HG03442 (cell line): ENCODE data around the gene SCG5.
A peak's percentile ranks its signal among the peaks of the same experiment; 100 is the strongest.
"Not testable (repeated sequence)": the region's sequence is repeated elsewhere in the genome, so short reads cannot be mapped to it uniquely, and the experiment has no call there.

Experiments
- ATAC-seq: cut with Tn5 transposase; IDR thresholded peaks from one replicate; pipeline ENCODE4 v1.9.1; 2021; ENCODE audit warnings: mild to moderate bottlenecking, moderate library complexity; ENCODE audit not compliant: unreplicated experiment

SCG5 gene

GRCh38 chr15:32641517-32642059 is at the start of gene SCG5:
TSS of gene SCG5 (plus strand) at chr15:32641710. CDS start at chr15:32643593, 1,883 bp downstream.
- no peak for ATAC-seq

- not testable (repeated sequence) for ATAC-seq
Observed at GRCh38 chr15:32593151-32593550, 48.4 kb upstream of the SCG5 start, which contains the start of gene GOLGA8N. TSS of gene GOLGA8N (plus strand) at chr15:32593456.

DNA sequence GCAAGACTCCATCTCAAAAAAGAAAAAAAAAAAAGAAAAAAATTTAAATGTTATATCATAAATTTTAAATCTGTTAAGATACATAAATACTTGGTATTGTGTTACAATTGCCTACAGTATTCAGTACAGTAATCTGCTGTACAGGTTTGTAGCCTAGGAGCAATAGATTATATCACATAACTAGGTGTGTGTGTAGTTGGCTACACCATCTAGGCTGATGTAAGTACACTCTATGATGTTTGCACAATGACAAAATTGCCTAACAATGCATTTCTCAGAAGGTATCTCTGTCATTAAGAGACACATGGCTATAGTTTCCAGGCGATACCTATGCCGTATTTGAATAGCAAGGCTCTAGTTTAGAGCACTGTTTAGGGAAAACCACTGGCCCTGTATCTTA is 32.0 kb upstream of the SCG5 start:
- not testable (repeated sequence) for ATAC-seq

GRCh38 chr15:32610719-32611118 is 30.8 kb upstream of the SCG5 start:
- ATAC-seq, result not testable (repeated sequence)

GRCh38 chr15:32614712-32615050 is 26.8 kb upstream of the SCG5 start:
- peak; percentile 25 for ATAC-seq

GRCh38 chr15:32615051-32615870 is 26.2 kb upstream of the SCG5 start, which contains the start of gene ARHGAP11A:
TSS of gene ARHGAP11A (plus strand) at chr15:32615504. CDS start at chr15:32616212, 708 bp downstream.
- ATAC-seq, result peak; percentile 69

- peak; percentile 7 for ATAC-seq
Observed at GRCh38 chr15:32615871-32616426, 25.6 kb upstream of the SCG5 start.

- no peak for ATAC-seq
Observed at GRCh38 chr15:32636410-32636809, 5.1 kb upstream of the SCG5 start.

DNA sequence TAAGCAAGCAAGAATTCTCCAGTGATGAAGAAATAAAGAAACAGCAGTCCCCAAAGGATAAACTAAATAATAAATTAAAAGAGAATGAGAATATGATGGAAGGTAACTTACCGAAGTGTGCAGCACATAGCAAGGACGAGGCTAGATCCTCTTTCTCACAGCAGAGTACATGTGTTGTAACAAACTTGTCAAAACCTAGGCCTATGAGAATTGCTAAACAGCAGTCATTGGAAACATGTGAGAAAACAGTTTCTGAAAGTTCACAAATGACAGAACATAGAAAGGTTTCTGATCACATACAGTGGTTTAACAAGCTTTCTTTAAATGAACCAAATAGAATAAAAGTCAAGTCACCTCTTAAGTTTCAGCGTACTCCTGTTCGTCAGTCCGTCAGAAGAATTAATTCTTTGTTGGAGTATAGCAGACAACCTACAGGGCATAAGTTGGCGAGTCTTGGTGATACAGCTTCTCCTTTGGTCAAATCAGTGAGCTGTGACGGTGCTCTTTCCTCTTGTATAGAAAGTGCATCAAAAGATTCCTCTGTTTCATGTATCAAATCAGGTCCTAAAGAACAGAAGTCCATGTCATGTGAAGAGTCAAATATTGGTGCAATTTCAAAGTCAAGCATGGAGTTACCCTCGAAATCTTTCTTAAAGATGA is 4.5 kb upstream of the SCG5 start:
- ATAC-seq, result no peak

- ATAC-seq, result no peak
Observed at GRCh38 chr15:32637704-32638103, 3.8 kb upstream of the SCG5 start.

GRCh38 chr15:32642667-32643435 is 1.3 kb downstream of the SCG5 start:
- no peak for ATAC-seq

DNA sequence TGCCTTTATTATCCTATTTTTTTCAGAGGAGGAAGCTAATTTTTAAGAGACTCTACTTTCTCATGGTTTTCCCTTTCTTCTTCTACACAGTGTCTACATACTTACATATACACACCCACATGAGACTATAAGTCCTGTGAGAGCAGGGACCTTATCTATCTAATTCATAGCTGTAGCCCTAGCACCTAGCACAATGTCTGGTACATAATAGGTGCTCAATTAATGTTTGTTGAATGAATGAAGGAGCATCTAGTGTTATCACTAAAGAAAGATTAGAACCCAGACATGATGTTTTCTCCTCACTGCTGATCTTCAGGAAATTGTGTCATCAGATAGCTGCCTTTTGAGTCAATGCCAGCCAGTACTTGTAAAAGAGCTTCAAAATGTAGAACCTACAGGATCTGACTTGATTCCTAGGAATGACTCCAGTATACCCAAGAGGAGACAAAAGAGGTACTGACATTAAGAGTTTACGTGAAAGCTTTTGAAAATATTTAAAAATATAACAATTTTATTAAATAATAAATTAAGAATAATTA is 2.5 kb downstream of the SCG5 start:
- ATAC-seq, result no peak

GRCh38 chr15:32646291-32646690 is 4.8 kb downstream of the SCG5 start:
- ATAC-seq, result no peak

- ATAC-seq, result no peak
Observed at GRCh38 chr15:32649342-32649741, 7.8 kb downstream of the SCG5 start.

DNA sequence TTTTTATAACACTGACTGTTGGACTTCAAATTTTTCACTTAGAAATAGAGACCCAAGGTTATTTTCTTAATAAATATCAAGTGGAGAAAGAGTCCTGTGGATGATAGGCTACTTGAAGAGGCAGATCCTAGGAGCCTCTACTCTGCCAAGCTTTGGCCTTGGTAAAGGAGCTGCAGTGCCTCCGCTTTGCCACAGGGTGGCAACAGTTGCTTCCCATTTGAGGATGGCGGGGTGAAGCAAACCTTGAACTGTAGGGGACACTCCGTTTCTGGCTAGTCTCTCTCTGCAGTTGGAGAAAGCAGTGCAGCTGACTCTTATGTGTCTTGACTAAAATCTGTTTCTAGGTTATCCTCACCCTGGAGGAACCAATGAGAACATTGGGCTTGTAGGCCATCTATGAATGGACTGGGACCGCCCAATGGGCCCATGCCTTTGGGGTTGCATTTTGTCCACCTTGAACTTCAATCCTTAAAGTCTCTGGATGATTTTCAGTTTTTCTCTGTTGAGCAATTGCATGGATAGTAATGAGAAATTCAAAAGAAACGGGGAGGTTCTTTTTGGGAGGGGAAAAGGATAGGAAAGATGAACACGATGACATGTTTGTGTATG is 9.8 kb downstream of the SCG5 start:
- peak; percentile 72 for ATAC-seq

- ATAC-seq, result no peak
Observed at GRCh38 chr15:32652178-32652577, 10.7 kb downstream of the SCG5 start.

DNA sequence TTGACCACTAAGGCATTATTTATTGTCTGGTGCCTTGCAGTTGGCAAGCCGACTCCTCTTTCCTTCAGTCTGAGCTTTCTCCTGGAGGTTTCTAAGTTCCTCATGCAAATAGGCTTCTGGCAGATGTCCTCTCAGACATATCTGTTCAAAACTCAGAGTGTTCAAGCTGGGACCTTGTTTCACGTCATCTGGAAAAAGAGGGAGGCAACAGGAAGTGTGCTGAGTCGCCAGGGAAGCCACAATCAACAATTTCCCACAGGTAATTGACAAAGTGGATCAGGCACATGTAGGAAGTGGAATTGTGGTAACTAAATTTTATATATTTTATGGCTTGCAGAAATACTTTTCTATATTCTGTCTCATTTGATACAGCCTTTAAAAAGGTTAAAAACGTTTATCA is 14.6 kb downstream of the SCG5 start:
- ATAC-seq, result no peak

DNA sequence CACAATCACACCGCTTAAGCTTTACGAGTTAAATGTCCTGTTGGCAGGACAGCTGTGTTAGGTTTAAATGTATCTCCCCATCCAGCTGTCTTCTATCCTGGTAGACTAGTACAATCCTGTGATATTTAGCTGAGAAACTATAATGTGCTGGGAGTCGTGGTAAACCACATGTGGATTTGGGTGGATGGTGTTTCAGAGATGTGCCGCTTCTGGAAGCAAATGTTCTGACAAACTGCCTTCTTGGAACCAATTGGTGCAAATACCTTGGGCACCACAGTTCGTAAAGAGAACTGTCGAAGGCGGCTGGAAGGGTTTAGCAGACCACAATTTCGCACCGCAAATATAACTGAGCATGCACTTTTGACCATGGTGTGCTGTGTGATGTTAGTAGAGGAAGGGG is 15.0 kb downstream of the SCG5 start:
- no peak for ATAC-seq

GRCh38 chr15:32657198-32657883 is 15.8 kb downstream of the SCG5 start:
- ATAC-seq, result peak; percentile 55

DNA sequence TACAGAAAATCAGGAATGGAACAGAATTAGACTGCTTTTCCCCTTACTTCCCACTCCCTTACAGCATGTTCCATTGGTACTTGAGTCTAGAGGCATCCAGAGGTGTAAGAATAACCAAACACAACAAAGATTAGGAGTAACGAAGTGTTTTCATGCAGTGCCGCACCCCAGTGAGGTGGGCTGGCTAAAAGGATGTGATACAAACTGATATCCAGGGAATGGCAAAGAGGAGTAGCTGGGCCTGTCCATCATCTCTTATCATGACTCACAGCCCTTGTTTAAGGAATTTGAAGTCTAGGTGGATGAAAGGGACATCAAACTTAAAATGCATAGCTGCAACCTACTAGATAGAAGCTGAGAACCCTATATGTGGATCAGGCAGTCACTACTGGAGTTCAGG is 16.4 kb downstream of the SCG5 start:
- no peak for ATAC-seq
